ENCODE data around the gene OR7A5. TPM values are rescaled to one million over a fixed set of nuclear protein-coding genes. Genes with fewer than 3 reads are reported as not detected.

Gene OR7A5
- total RNA-seq, 1 experiment from 2014 or later = not detected

- Histone ChIP-seq H3K23ac (ENCODE audit: insufficient read length, low read depth, low read length) (no peak overlapping the region), H2BK20ac (ENCODE audit: low read depth, low read length, poor library complexity, severe bottlenecking) (no peak overlapping the region), H3K18ac (ENCODE audit: insufficient read length, low read depth, low read length) (no peak overlapping the region), H3K4me2 (ENCODE audit: insufficient read depth, insufficient read length, low read length) (no peak overlapping the region), H4K20me1 (ENCODE audit: control insufficient read depth, insufficient read depth, insufficient read length) (no peaks in the 10 kb centered on the region), H3K9ac (ENCODE audit: extremely low read depth, insufficient read length, low read length) (no peak overlapping the region), H4K91ac (ENCODE audit: insufficient read length, low read depth, low read length) (no peak overlapping the region), H2BK120ac (ENCODE audit: low read depth, low read length, poor library complexity, severe bottlenecking) (no peak overlapping the region), H3T11ph (ENCODE audit: low read length) (no peak overlapping the region), H4K8ac (replicated peaks; ENCODE audit: insufficient read length, low read depth, low read length) (no peak overlapping the region), H2BK5ac (ENCODE audit: insufficient read length, low read length) (no peak overlapping the region), H3K4ac (ENCODE audit: low read depth, low read length) (no peak overlapping the region), H3K23me2 (ENCODE audit: insufficient read length, low read depth, low read length, poor library complexity, severe bottlenecking) (no peaks in the 10 kb centered on the region), H3K27me3 (ENCODE audit: insufficient read depth, low read length) (no peaks in the 10 kb centered on the region), H3K79me1 (ENCODE audit: insufficient read depth, low read depth, low read length, poor library complexity, severe bottlenecking) (no peaks in the 10 kb centered on the region), H3K79me2 (ENCODE audit: insufficient read depth, low read length) (0 out of 2 replicates have a peak, but pooled peaks cover 1% of the 10 kb centered on the region), H3K9me3 (ENCODE audit: control insufficient read depth, low read depth, low read length) (peaks cover 6% of the 10 kb centered on the region), H2BK15ac (ENCODE audit: low read depth, low read length) (no peak overlapping the region), H2BK12ac (ENCODE audit: insufficient read length, low read depth, low read length) (no peak overlapping the region), H3K4me1 (ENCODE audit: insufficient read depth, low read length) (no peaks in the 10 kb centered on the region), H3K56ac (ENCODE audit: insufficient read length, low read depth, low read length) (no peak overlapping the region), H3K27ac (ENCODE audit: insufficient read length, low read depth, low read length) (no peak overlapping the region), H4K5ac (ENCODE audit: insufficient read length, low read depth, low read length) (no peak overlapping the region), H2AK5ac (ENCODE audit: insufficient read length, low read length) (no peak overlapping the region), H3K14ac (ENCODE audit: insufficient read depth, low read length) (no peak overlapping the region), H2AFZ (ENCODE audit: low read length) (no peak overlapping the region)
- Mint-ChIP-seq H3K4me3 (no peak overlapping the region), H3K27ac (no peak overlapping the region), H3K9me3 (peaks cover 42 to 88% of the 10 kb centered on the region in 2 experiments), H3K27me3 (ENCODE audit: low read depth) (no peaks in the 10 kb centered on the region), H3K4me1 (no peaks in the 10 kb centered on the region), H3K36me3 (ENCODE audit: insufficient read depth in 1 of 3, low read depth in 3 of 3) (peaks cover 2 to 27% (median 4%) of the 10 kb centered on the region in 3 experiments; a peak in 5 of 7 replicates)
- WGBS (ENCODE audit: extremely low coverage, insufficient read length, low lambda C conversion rate) = no CpG with 5 or more reads among the region's 2 CpGs
- no peak for DNase-seq
- no peak for TF ChIP-seq CTCF (conservative IDR thresholded peaks at IDR 0.05)
Measured at GRCh38 chr19:14843169-14843568, 8.2 kb upstream of the OR7A5 start.

Measured in H9 (cell line).